ENCODE measurements around the gene SCN9A.

SCN9A gene

GRCh38 chr2:166167449-166167848 is 208.3 kb downstream of the SCN9A start:
- no peak overlapping the region for H2BK120ac ChIP-seq (ENCODE audit: low read depth, low read length)
- WGBS, 2 donors (ENCODE audit: extremely low coverage in 2 of 2, insufficient read length in 2 of 2, insufficient replicate concordance in 1 of 2) = no CpG with 5 or more reads among the region's 2 CpGs
- H3K4me3 ChIP-seq (ENCODE audit: low read length in 2 of 2) = no peak overlapping the region
- H2BK5ac ChIP-seq (ENCODE audit: low read length) = no peak overlapping the region
- H4K91ac ChIP-seq (ENCODE audit: low read depth, low read length, poor library complexity) = no peak overlapping the region
- H3K4ac ChIP-seq (ENCODE audit: low read length) = no peak overlapping the region
- H3K36me3 ChIP-seq (replicated peaks in 1 of 2; ENCODE audit: control insufficient read depth in 2 of 2, insufficient read depth in 2 of 2, low read length in 2 of 2) = no peaks in the 10 kb centered on the region
- peaks cover 2 to 7% of the 10 kb centered on the region in 2 donors for H3K4me1 ChIP-seq (ENCODE audit: control insufficient read depth in 2 of 2, insufficient read depth in 1 of 2, low read depth in 1 of 2, low read length in 2 of 2)
- H3K27me3 ChIP-seq (ENCODE audit: control insufficient read depth in 3 of 3, insufficient read depth in 3 of 3, low read depth in 1 of 3, low read length in 3 of 3) = no peaks in the 10 kb centered on the region
- DNase-seq (ENCODE audit: low spot score) = no peak
- no peak overlapping the region for H2BK15ac ChIP-seq (ENCODE audit: low read length)
- H2AK5ac ChIP-seq (ENCODE audit: low read depth, low read length) = no peak overlapping the region
- no peaks in the 10 kb centered on the region for H3K79me1 ChIP-seq (ENCODE audit: low read depth, low read length)
- no peak overlapping the region for H3K14ac ChIP-seq (ENCODE audit: low read length)
- H2AFZ ChIP-seq (ENCODE audit: low read length) = peak overlapping the region; percentile 10
- H2BK12ac ChIP-seq (ENCODE audit: low read length) = no peak overlapping the region
- no peak overlapping the region for H4K8ac ChIP-seq (ENCODE audit: low read depth, low read length)
- no peak overlapping the region for H3K4me2 ChIP-seq (ENCODE audit: insufficient read depth, low read length, poor library complexity, severe bottlenecking)
- no peak overlapping the region for H3K18ac ChIP-seq (ENCODE audit: low read length)
- H3K27ac ChIP-seq (replicated peaks; ENCODE audit: low read length) = no peak overlapping the region
- H3K23ac ChIP-seq (ENCODE audit: low read depth, low read length, poor library complexity) = no peak overlapping the region
- H3K9ac ChIP-seq (ENCODE audit: low read depth, low read length, poor library complexity) = no peak overlapping the region
- H3K9me3 ChIP-seq (replicated peaks in 1 of 2; ENCODE audit: control insufficient read depth in 2 of 2, insufficient read depth in 1 of 2, low read depth in 1 of 2, low read length in 2 of 2) = no peaks in the 10 kb centered on the region

- Histone ChIP-seq H2BK5ac (ENCODE audit: low read length) (no peak overlapping the region), H3K9me3 (replicated peaks in 1 of 2; ENCODE audit: control insufficient read depth in 2 of 2, insufficient read depth in 1 of 2, low read depth in 1 of 2, low read length in 2 of 2) (no peaks in the 10 kb centered on the region), H3K18ac (ENCODE audit: low read length) (no peak overlapping the region), H2BK15ac (ENCODE audit: low read length) (no peak overlapping the region), H4K8ac (ENCODE audit: low read depth, low read length) (no peak overlapping the region), H3K4me1 (ENCODE audit: control insufficient read depth in 2 of 2, insufficient read depth in 1 of 2, low read depth in 1 of 2, low read length in 2 of 2) (peaks cover 2 to 7% of the 10 kb centered on the region in 2 donors), H3K23ac (ENCODE audit: low read depth, low read length, poor library complexity) (no peak overlapping the region), H3K4me2 (ENCODE audit: insufficient read depth, low read length, poor library complexity, severe bottlenecking) (no peak overlapping the region), H2BK120ac (ENCODE audit: low read depth, low read length) (no peak overlapping the region), H3K36me3 (replicated peaks in 1 of 2; ENCODE audit: control insufficient read depth in 2 of 2, insufficient read depth in 2 of 2, low read length in 2 of 2) (no peaks in the 10 kb centered on the region), H2AK5ac (ENCODE audit: low read depth, low read length) (no peak overlapping the region), H3K79me1 (ENCODE audit: low read depth, low read length) (no peaks in the 10 kb centered on the region), H3K4ac (ENCODE audit: low read length) (no peak overlapping the region), H2BK12ac (ENCODE audit: low read length) (no peak overlapping the region), H3K27me3 (ENCODE audit: control insufficient read depth in 3 of 3, insufficient read depth in 3 of 3, low read depth in 1 of 3, low read length in 3 of 3) (no peaks in the 10 kb centered on the region), H2AFZ (ENCODE audit: low read length) (no peak overlapping the region), H3K4me3 (ENCODE audit: low read length in 2 of 2) (no peak overlapping the region), H3K14ac (ENCODE audit: low read length) (no peak overlapping the region), H3K27ac (replicated peaks; ENCODE audit: low read length) (no peak overlapping the region), H4K91ac (ENCODE audit: low read depth, low read length, poor library complexity) (no peak overlapping the region), H3K9ac (ENCODE audit: low read depth, low read length, poor library complexity) (no peak overlapping the region)
- no CpG with 5 or more reads among the region's 2 CpGs for WGBS, 2 donors (ENCODE audit: extremely low coverage in 2 of 2, insufficient read length in 2 of 2, insufficient replicate concordance in 1 of 2)
- DNase-seq (ENCODE audit: low spot score) = no peak
These were observed 212.0 kb downstream of the SCN9A start for GRCh38 chr2:166163775-166164174.

- Histone ChIP-seq H3K4ac (ENCODE audit: low read length) (no peak overlapping the region), H4K8ac (ENCODE audit: low read depth, low read length) (no peak overlapping the region), H3K23ac (ENCODE audit: low read depth, low read length, poor library complexity) (no peak overlapping the region), H3K4me3 (ENCODE audit: low read length in 2 of 2) (no peak overlapping the region), H2AK5ac (ENCODE audit: low read depth, low read length) (no peak overlapping the region), H3K27ac (replicated peaks; ENCODE audit: low read length) (no peak overlapping the region), H3K36me3 (replicated peaks in 1 of 2; ENCODE audit: control insufficient read depth in 2 of 2, insufficient read depth in 2 of 2, low read length in 2 of 2) (no peaks in the 10 kb centered on the region), H3K18ac (ENCODE audit: low read length) (no peak overlapping the region), H3K27me3 (ENCODE audit: control insufficient read depth in 3 of 3, insufficient read depth in 3 of 3, low read depth in 1 of 3, low read length in 3 of 3) (no peaks in the 10 kb centered on the region), H2BK12ac (ENCODE audit: low read length) (no peak overlapping the region), H2BK5ac (ENCODE audit: low read length) (no peak overlapping the region), H2BK120ac (ENCODE audit: low read depth, low read length) (no peak overlapping the region), H3K9ac (ENCODE audit: low read depth, low read length, poor library complexity) (no peak overlapping the region), H2BK15ac (ENCODE audit: low read length) (no peak overlapping the region), H3K14ac (ENCODE audit: low read length) (no peak overlapping the region), H3K9me3 (replicated peaks in 1 of 2; ENCODE audit: control insufficient read depth in 2 of 2, insufficient read depth in 1 of 2, low read depth in 1 of 2, low read length in 2 of 2) (no peaks in the 10 kb centered on the region), H2AFZ (ENCODE audit: low read length) (no peak overlapping the region), H4K91ac (ENCODE audit: low read depth, low read length, poor library complexity) (no peak overlapping the region), H3K4me1 (ENCODE audit: control insufficient read depth in 2 of 2, insufficient read depth in 1 of 2, low read depth in 1 of 2, low read length in 2 of 2) (no peaks in the 10 kb centered on the region), H3K79me1 (ENCODE audit: low read depth, low read length) (no peaks in the 10 kb centered on the region), H3K4me2 (ENCODE audit: insufficient read depth, low read length, poor library complexity, severe bottlenecking) (no peak overlapping the region)
- no peak for DNase-seq (ENCODE audit: low spot score)
- WGBS, 2 donors (ENCODE audit: extremely low coverage in 2 of 2, insufficient read length in 2 of 2, insufficient replicate concordance in 1 of 2) = no CpG with 5 or more reads among the region's 2 CpGs
These were observed 217.2 kb downstream of the SCN9A start for GRCh38 chr2:166158546-166158945.

GRCh38 chr2:166157578-166157977 is 218.2 kb downstream of the SCN9A start:
- no peak overlapping the region for H2BK12ac ChIP-seq (ENCODE audit: low read length)
- no peak overlapping the region for H3K4me3 ChIP-seq (ENCODE audit: low read length in 2 of 2)
- H3K9me3 ChIP-seq (replicated peaks in 1 of 2; ENCODE audit: control insufficient read depth in 2 of 2, insufficient read depth in 1 of 2, low read depth in 1 of 2, low read length in 2 of 2) = no peaks in the 10 kb centered on the region
- no peak overlapping the region for H4K8ac ChIP-seq (ENCODE audit: low read depth, low read length)
- no peak overlapping the region for H2BK15ac ChIP-seq (ENCODE audit: low read length)
- H3K9ac ChIP-seq (ENCODE audit: low read depth, low read length, poor library complexity) = no peak overlapping the region
- no peaks in the 10 kb centered on the region for H3K27me3 ChIP-seq (ENCODE audit: control insufficient read depth in 3 of 3, insufficient read depth in 3 of 3, low read depth in 1 of 3, low read length in 3 of 3)
- no peak overlapping the region for H3K18ac ChIP-seq (ENCODE audit: low read length)
- H3K27ac ChIP-seq (replicated peaks; ENCODE audit: low read length) = no peak overlapping the region
- no peak overlapping the region for H3K23ac ChIP-seq (ENCODE audit: low read depth, low read length, poor library complexity)
- H2AFZ ChIP-seq (ENCODE audit: low read length) = no peak overlapping the region
- H3K4me1 ChIP-seq (ENCODE audit: control insufficient read depth in 2 of 2, insufficient read depth in 1 of 2, low read depth in 1 of 2, low read length in 2 of 2) = no peaks in the 10 kb centered on the region
- H4K91ac ChIP-seq (ENCODE audit: low read depth, low read length, poor library complexity) = no peak overlapping the region
- H3K36me3 ChIP-seq (replicated peaks in 1 of 2; ENCODE audit: control insufficient read depth in 2 of 2, insufficient read depth in 2 of 2, low read length in 2 of 2) = no peaks in the 10 kb centered on the region
- no peak overlapping the region for H3K14ac ChIP-seq (ENCODE audit: low read length)
- no peak overlapping the region for H3K4me2 ChIP-seq (ENCODE audit: insufficient read depth, low read length, poor library complexity, severe bottlenecking)
- H2BK120ac ChIP-seq (ENCODE audit: low read depth, low read length) = no peak overlapping the region
- H3K79me1 ChIP-seq (ENCODE audit: low read depth, low read length) = no peaks in the 10 kb centered on the region
- no CpG with 5 or more reads among the region's 2 CpGs for WGBS, 2 donors (ENCODE audit: extremely low coverage in 2 of 2, insufficient read length in 2 of 2, insufficient replicate concordance in 1 of 2)
- no peak overlapping the region for H2BK5ac ChIP-seq (ENCODE audit: low read length)
- DNase-seq (ENCODE audit: low spot score) = no peak
- H2AK5ac ChIP-seq (ENCODE audit: low read depth, low read length) = no peak overlapping the region
- H3K4ac ChIP-seq (ENCODE audit: low read length) = no peak overlapping the region

Data from neuronal stem cell (in vitro differentiated cells).